ENCODE data around the gene TET2.

The TET2 gene

GRCh38 chr4:105146276-105147015 lies at the start of gene TET2:
Gene TET2, plus strand, starts transcription at chr4:105146876. Its CDS starts 87,067 bp downstream, at chr4:105233943.
- DNase-seq, result peak; percentile 87

- no peak for DNase-seq
Measured at GRCh38 chr4:105102016-105102415, 44.7 kb upstream of the TET2 start.

GRCh38 chr4:105106426-105106825 lies 40.2 kb upstream of the TET2 start:
- DNase-seq, result no peak

- no peak for DNase-seq
Measured at GRCh38 chr4:105107095-105107856, 39.4 kb upstream of the TET2 start.

GRCh38 chr4:105108971-105109370 lies 37.7 kb upstream of the TET2 start:
- peak; percentile 17 for DNase-seq

GRCh38 chr4:105112274-105112673 lies 34.4 kb upstream of the TET2 start:
- DNase-seq, result peak; percentile 35

- DNase-seq, result no peak
Measured at GRCh38 chr4:105113800-105114199, 32.9 kb upstream of the TET2 start.

- no peak for DNase-seq
Measured at GRCh38 chr4:105116616-105117319, 29.9 kb upstream of the TET2 start.

- no peak for DNase-seq
Measured at GRCh38 chr4:105119356-105119755, 27.3 kb upstream of the TET2 start.

GRCh38 chr4:105120626-105121025 lies 26.1 kb upstream of the TET2 start:
- DNase-seq, result no peak

- DNase-seq, result peak; percentile 72
Measured at GRCh38 chr4:105122350-105122749, 24.3 kb upstream of the TET2 start.

GRCh38 chr4:105126311-105127169 lies 20.1 kb upstream of the TET2 start:
- DNase-seq, result peak; percentile 33

- DNase-seq, result no peak
Measured at GRCh38 chr4:105127170-105127445, 19.6 kb upstream of the TET2 start.

GRCh38 chr4:105128208-105128607 lies 18.5 kb upstream of the TET2 start:
- no peak for DNase-seq

GRCh38 chr4:105129286-105130040 lies 17.2 kb upstream of the TET2 start:
- no peak for DNase-seq

- DNase-seq, result no peak
Measured at GRCh38 chr4:105130945-105131344, 15.7 kb upstream of the TET2 start.

- no peak for DNase-seq
Measured at GRCh38 chr4:105133976-105134375, 12.7 kb upstream of the TET2 start.

GRCh38 chr4:105135785-105136184 lies 10.9 kb upstream of the TET2 start:
- DNase-seq, result no peak

- no peak for DNase-seq
Measured at GRCh38 chr4:105137121-105137875, 9.4 kb upstream of the TET2 start.

GRCh38 chr4:105139646-105140045 lies 7.0 kb upstream of the TET2 start:
- DNase-seq, result no peak

All from fibroblast of skin of right biceps (primary cell).